Measurements from ENCODE around the gene PNMA8B.

The PNMA8B gene

DNA sequence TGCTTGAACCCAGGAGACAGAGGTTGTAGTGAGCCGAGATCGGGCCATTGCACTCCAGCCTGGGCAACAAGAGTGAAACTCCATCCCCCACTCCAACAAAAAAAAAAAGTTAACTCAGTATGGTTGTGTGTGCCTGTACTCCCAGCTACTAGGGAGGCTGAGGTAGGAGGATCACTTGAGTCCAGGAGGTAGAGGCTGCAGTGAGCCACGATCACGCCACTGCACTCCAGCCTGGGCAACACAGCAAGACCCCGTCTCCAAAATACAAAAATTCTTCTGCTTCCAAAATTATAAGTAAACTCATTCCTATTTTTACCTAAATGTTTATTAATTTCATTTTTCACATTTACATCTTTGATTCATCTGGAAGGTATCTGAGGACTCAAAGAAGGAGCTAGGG, 38.7 kb downstream of the PNMA8B start:
- no peak for DNase-seq (ENCODE audit: low read depth)

- no peak for DNase-seq (ENCODE audit: low read depth)
These were observed 41.4 kb downstream of the PNMA8B start for GRCh38 chr19:46454244-46454643.

- no peak for DNase-seq (ENCODE audit: low read depth)
These were observed 42.0 kb downstream of the PNMA8B start for GRCh38 chr19:46453661-46454060.

DNA sequence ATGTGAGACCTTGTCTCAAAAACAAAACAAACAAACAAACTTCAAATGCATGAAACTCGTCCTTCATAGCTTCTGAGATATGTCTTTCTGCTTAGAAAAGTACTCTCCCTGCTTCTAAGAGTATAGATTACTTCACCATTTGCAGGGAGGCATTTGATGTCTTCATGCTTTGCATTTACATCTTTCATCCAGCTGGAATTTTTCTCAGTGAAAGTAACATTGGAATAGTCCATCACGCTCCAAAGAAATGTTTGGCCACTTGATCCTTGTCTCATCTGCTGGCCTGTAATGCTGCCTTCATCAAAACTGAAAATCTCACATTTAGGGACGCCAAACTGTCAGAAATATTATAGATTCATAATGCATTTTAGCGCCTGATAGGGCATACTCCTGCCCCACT, 43.5 kb downstream of the PNMA8B start:
- no peak for DNase-seq (ENCODE audit: low read depth)

- DNase-seq (ENCODE audit: low read depth) = no peak
These were observed 44.3 kb downstream of the PNMA8B start for GRCh38 chr19:46451352-46451751.

DNA sequence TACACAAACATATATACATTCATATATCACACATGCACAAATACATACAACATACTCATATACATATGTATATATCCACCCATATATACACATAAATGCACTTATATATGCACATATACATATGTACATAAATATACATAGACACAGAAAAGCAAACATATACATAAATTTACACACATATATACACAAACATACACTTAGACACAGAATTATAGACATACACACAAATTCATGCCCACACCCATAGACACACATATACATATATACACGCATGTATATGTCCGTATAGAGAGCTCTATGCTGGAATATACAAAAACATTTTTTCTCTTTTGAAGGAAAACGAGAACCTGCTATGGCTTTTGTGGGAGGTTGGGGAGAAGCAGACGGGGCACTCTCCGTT, 44.9 kb downstream of the PNMA8B start:
- DNase-seq (ENCODE audit: low read depth) = no peak

GRCh38 chr19:46449228-46449627, 46.4 kb downstream of the PNMA8B start:
- no peak for DNase-seq (ENCODE audit: low read depth)

GRCh38 chr19:46448601-46449000, 47.1 kb downstream of the PNMA8B start:
- no peak for DNase-seq (ENCODE audit: low read depth)

DNA sequence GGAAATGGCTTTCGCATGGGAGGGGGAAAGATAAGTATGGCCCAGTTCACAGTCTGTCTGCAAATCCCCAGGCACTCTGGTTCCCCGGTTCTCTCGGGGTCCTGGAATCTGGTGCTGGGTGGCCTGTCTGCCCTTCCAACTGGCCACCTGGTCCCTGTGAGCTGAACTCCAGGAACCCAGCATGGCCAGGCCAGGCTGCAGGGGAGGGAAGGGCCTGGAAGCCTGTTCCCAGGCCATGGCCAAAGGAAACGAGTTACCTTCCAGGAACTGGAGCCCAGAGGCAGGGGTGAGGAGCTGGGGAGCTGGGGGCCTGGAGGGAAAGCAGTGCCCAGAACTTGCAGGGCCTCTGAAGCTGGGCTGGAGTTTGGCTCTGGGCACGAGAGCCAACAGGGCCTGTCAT, 47.8 kb downstream of the PNMA8B start:
- DNase-seq (ENCODE audit: low read depth) = no peak

DNA sequence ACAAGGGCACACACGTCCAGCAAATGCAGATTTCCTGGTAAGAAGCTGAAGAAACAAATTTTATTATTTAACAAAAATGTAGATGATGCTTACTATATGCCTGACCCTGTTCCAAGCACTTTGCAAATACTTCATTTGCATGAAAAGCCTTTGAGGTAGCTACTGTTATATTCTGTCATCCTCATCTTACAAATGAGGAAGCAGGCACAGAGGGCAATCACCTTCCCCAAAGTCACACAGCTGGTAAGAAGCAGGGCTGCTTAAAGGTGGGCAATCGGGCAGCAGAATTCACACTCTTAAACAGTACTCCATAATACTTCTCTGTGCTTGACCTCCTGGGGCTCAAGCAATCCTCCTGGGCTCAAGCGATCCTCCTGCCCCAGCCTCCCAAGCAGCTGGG, 48.7 kb downstream of the PNMA8B start:
- no peak for DNase-seq (ENCODE audit: low read depth)

DNA sequence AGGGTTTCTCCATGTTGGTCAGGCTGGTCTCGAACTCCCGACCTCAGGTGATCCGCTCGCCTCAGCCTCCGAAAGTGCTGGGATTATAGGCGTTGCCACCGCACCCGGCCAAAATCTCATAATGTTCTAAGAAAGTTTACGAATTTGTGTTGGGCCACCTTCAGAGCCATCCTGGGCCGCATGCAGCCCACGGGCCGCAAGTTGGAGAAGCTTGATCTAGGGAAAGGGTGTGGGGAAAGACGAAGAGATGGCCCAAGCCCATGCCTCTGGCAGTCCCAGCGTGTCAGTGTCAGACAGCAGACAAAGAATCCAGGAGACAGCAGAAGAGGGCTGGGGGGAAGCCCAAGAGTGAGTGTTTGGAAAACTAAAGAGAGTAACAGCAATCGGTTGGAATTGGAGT, 49.6 kb downstream of the PNMA8B start:
- no peak for DNase-seq (ENCODE audit: low read depth)

DNA sequence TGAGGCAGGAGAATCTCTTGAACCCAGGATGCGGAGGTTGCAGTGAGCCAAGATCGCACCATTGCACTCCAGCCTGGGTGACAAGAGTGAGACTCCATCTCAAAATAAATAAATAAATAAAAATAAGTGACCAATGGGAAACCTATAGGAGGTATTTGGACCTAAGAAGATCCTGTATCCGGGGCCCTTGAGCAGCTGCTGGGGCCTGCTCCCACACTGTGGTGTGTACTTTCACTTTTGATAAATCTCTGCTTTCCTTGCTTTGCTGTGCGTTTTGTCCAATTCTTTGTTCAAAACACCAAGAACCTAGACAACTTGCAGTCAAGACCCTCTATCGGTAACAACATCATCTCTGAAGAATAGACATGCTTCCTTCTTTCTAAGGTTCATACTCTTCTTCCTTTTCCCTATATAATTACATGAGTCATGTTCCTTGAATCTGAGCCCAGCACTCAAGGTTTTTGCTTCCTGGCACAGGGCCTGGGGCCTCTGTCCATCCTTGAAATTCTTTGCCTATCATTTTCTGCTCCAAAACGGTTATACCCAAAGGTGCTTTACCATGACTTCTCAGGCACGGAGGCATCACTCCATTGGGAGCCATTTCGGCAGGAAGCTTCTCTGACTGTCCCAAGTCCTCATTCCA, 52.7 kb downstream of the PNMA8B start:
- DNase-seq (ENCODE audit: low read depth) = no peak

GRCh38 chr19:46441866-46442265, 53.8 kb downstream of the PNMA8B start:
- DNase-seq (ENCODE audit: low read depth) = no peak
